ENCODE data around the gene DHRS7. TPM values are rescaled to one million over a fixed set of nuclear protein-coding genes. Genes with fewer than 3 reads are reported as not detected.
A peak's percentile ranks its signal among the peaks of the same experiment; 100 is the strongest.

DHRS7 gene
- total and polyA plus RNA-seq, 2 donors (not counting 3 experiments of a cell fraction or from before 2014, with no cell fraction given) = 28.6 to 29.3 TPM

- FAIRE-seq = no peak
- H3K27ac ChIP-seq (ENCODE audit: insufficient read depth, low read depth, low read length) = no peak overlapping the region
- no peaks in the 10 kb centered on the region for H3K4me1 ChIP-seq (ENCODE audit: control insufficient read depth, extremely low read depth, insufficient read depth, low read length)
- BruUV-seq (replicated peaks) = no TSS peak
- no peaks in the 10 kb centered on the region for H3K9me3 ChIP-seq (replicated peaks; ENCODE audit: control insufficient read depth, insufficient read depth, low read length)
- peak overlapping the region; percentile 15 to 67 (median 22) for H3K4me3 ChIP-seq (replicated peaks in 1 of 3; ENCODE audit: insufficient read depth in 1 of 3, low read depth in 1 of 3, low read length in 3 of 3)
- intact Hi-C loops (cut with micrococcal nuclease) (loop anchor here (1.0 to 5.0 kb wide), 5 partner anchors 18 to 551 kb away; partner anchors contain the start of gene DHRS7), dilution Hi-C loops (cut with MboI; ENCODE audit: extremely low pct_ligation_motif_present, low sequenced_read_pairs) (no loop called here)
- H4K20me1 ChIP-seq (replicated peaks; ENCODE audit: control insufficient read depth, extremely low read depth, insufficient read depth, low read length) = no peaks in the 10 kb centered on the region
- ChIA-PET POLR2A (no interaction called here), CTCF (interaction anchor here (0.6 to 9.0 kb wide), 38 partner anchors 9 to 676 kb away, joined by 3 to 324 read pairs (median 4); partner anchors contain the start of genes CCDC175, DHRS7 and PCNX4)
- no peaks in the 10 kb centered on the region for H3K9me1 ChIP-seq (replicated peaks; ENCODE audit: control insufficient read depth, extremely low read depth, insufficient read depth, low read length)
- TF ChIP-seq MYC (IDR thresholded peaks at IDR 0.05; ENCODE audit: low read depth, low read length) (no peak), EZH2 (IDR thresholded peaks at IDR 0.05; ENCODE audit: borderline replicate concordance, low read depth, low read length, severe bottlenecking) (no peak), GATA2 (IDR thresholded peaks at IDR 0.05; ENCODE audit: insufficient read depth, insufficient read length, low read depth, low read length) (no peak), JUN (IDR thresholded peaks at IDR 0.05; ENCODE audit: borderline replicate concordance, insufficient read depth, insufficient read length, low read depth) (no peak)
- TF ChIP-seq, protein P1, sequence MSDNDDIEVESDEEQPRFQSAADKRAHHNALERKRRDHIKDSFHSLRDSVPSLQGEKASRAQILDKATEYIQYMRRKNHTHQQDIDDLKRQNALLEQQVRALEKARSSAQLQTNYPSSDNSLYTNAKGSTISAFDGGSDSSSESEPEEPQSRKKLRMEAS (IDR thresholded peaks at IDR 0.05; ENCODE audit: insufficient read depth, insufficient read length) = no peak
- peak overlapping the region; percentile 92 for H3K4me2 ChIP-seq (ENCODE audit: insufficient read depth, low read length)
- no peaks in the 10 kb centered on the region for H3K79me2 ChIP-seq (ENCODE audit: control insufficient read depth, insufficient read depth, low read length)
- peak overlapping the region; percentile 65 for H2AFZ ChIP-seq (ENCODE audit: low read depth, low read length)
- DNase-seq (ENCODE audit: low read depth, low spot score) = no peak
- H3K9ac ChIP-seq (replicated peaks; ENCODE audit: extremely low read depth, insufficient read depth, low read length) = no peak overlapping the region
- peaks cover 0 to 8% of the 10 kb centered on the region in 2 experiments for H3K27me3 ChIP-seq (ENCODE audit: control insufficient read depth in 2 of 2, insufficient read depth in 2 of 2, low read length in 2 of 2)
- H3K36me3 ChIP-seq (ENCODE audit: control insufficient read depth in 2 of 2, extremely low read depth in 1 of 2, insufficient read depth in 2 of 2, low read length in 2 of 2) = no peaks in the 10 kb centered on the region
These were observed 18.5 kb upstream of the DHRS7 start for GRCh38 chr14:60183741-60184140.

DNA sequence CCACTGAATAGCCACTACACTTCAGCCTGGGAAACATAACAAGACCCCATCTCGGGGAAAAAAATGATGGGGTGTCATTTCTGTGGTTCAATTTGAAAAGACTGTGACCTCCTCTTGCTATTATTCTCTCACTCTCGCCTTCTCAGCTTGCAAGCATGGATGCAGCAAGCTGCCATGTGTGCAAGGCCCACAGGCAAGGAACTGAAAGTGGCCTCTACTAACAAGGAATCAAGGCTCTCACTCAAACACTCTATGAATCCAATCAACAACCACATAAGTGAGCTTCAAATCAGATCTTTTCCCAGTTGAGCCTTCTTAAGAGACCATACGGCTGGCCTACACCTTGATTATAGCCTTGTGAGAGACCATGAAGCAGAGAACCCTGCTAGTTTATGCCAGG, 17.9 kb upstream of the DHRS7 start:
- H4K20me1 ChIP-seq (replicated peaks; ENCODE audit: control insufficient read depth, extremely low read depth, insufficient read depth, low read length) = no peaks in the 10 kb centered on the region

More for the DNA sequence above, 17.9 kb upstream of the DHRS7 start:
- CTCF ChIA-PET = interaction anchor here (1.0 to 9.0 kb wide), 23 partner anchors 8 to 676 kb away, joined by 3 to 324 read pairs (median 7); partner anchors contain the start of genes DHRS7 and PCNX4
- intact Hi-C loops (cut with micrococcal nuclease) = loop anchor here (5.0 kb wide), 1 partner anchor 281 kb away; no protein-coding TSS in a partner anchor
- H3K27me3 ChIP-seq (ENCODE audit: control insufficient read depth in 2 of 2, insufficient read depth in 2 of 2, low read length in 2 of 2) = peaks cover 0 to 8% of the 10 kb centered on the region in 2 experiments
- no peak overlapping the region for H2AFZ ChIP-seq (ENCODE audit: low read depth, low read length)
- no peak overlapping the region for H3K27ac ChIP-seq (ENCODE audit: insufficient read depth, low read depth, low read length)
- H3K9ac ChIP-seq (replicated peaks; ENCODE audit: extremely low read depth, insufficient read depth, low read length) = no peak overlapping the region
- DNase-seq (ENCODE audit: low read depth, low spot score) (no peak), FAIRE-seq (no peak)
- no peaks in the 10 kb centered on the region for H3K9me1 ChIP-seq (replicated peaks; ENCODE audit: control insufficient read depth, extremely low read depth, insufficient read depth, low read length)
- POLR2A ChIA-PET = no interaction called here
- no peak for TF ChIP-seq JUN (IDR thresholded peaks at IDR 0.05; ENCODE audit: borderline replicate concordance, insufficient read depth, insufficient read length, low read depth)
- TF ChIP-seq, protein P1 (IDR thresholded peaks at IDR 0.05; ENCODE audit: insufficient read depth, insufficient read length) = no peak
- TF ChIP-seq POLR2AphosphoS5 (IDR thresholded peaks at IDR 0.05; ENCODE audit: insufficient read depth, low read depth, low read length) = no peak
- no peak for TF ChIP-seq POLR2A (IDR thresholded peaks at IDR 0.05; ENCODE audit: low read depth, low read length)
- no peak for TF ChIP-seq MYC (IDR thresholded peaks at IDR 0.05; ENCODE audit: low read depth, low read length)
- TF ChIP-seq CTCF (IDR thresholded peaks at IDR 0.05; ENCODE audit: extremely low read depth in 1 of 2, insufficient read depth in 1 of 2, low read depth in 1 of 2, low read length in 2 of 2) = no peak
- no peaks in the 10 kb centered on the region for H3K79me2 ChIP-seq (ENCODE audit: control insufficient read depth, insufficient read depth, low read length)
- H3K4me1 ChIP-seq (ENCODE audit: control insufficient read depth, extremely low read depth, insufficient read depth, low read length) = no peaks in the 10 kb centered on the region
- no peak overlapping the region for H3K4me3 ChIP-seq (replicated peaks in 1 of 3; ENCODE audit: insufficient read depth in 1 of 3, low read depth in 1 of 3, low read length in 3 of 3)
- no peaks in the 10 kb centered on the region for H3K9me3 ChIP-seq (replicated peaks; ENCODE audit: control insufficient read depth, insufficient read depth, low read length)
- BruUV-seq (replicated peaks) = no TSS peak
- H3K4me2 ChIP-seq (ENCODE audit: insufficient read depth, low read length) = no peak overlapping the region
- H3K36me3 ChIP-seq (ENCODE audit: control insufficient read depth in 2 of 2, extremely low read depth in 1 of 2, insufficient read depth in 2 of 2, low read length in 2 of 2) = no peaks in the 10 kb centered on the region
- dilution Hi-C loops (cut with MboI; ENCODE audit: extremely low pct_ligation_motif_present, low sequenced_read_pairs) = no loop called here
